GM19463 (cell line): Measurements from ENCODE around the gene EDN3.

Experiments used
- ATAC-seq: cut with Tn5 transposase; IDR thresholded peaks from one replicate; pipeline ENCODE4 v1.9.1; 2021; ENCODE audit warnings: mild to moderate bottlenecking, moderate library complexity; ENCODE audit not compliant: unreplicated experiment

Gene EDN3, protein sequence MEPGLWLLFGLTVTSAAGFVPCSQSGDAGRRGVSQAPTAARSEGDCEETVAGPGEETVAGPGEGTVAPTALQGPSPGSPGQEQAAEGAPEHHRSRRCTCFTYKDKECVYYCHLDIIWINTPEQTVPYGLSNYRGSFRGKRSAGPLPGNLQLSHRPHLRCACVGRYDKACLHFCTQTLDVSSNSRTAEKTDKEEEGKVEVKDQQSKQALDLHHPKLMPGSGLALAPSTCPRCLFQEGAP

DNA sequence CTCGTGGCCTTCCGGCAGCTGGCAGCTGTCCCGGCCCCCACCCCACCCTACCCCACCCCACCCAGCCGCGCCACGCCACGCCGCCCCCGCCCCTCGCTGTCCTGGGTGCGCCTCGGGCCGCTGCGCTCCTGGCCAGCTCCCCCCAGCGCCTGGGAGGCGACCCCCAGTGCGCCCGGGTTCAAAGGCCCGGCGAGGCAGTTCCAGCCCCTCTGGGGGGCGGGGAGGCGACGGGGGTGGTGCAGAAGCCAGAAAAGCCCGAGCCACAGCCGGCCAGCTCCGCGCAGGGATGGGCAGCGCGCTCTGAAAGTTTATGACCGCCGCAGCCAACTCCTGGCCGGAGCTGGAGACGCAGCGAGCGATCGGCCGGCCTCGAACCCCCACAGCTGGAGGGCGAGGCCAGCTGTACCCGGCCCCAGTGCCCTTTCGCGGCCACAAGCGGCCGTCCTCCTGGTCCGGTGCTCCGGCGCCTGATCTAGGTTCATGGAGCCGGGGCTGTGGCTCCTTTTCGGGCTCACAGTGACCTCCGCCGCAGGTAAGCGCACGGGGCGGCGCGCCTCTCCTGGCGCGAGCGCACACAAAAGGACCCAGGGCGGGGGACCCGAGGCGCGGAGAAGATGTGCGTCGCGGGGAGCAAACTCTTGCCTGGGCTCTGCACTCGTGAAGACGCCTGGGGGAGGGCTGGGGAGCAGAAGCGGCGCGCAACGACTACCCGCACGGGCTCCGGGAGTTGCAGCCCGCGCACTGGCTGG is at the start of gene EDN3:
TSS of gene EDN3 (plus strand) at position 279 of the 749 bp plus-strand sequence. CDS start at position 481, 202 bp downstream.
- no peak for ATAC-seq

DNA sequence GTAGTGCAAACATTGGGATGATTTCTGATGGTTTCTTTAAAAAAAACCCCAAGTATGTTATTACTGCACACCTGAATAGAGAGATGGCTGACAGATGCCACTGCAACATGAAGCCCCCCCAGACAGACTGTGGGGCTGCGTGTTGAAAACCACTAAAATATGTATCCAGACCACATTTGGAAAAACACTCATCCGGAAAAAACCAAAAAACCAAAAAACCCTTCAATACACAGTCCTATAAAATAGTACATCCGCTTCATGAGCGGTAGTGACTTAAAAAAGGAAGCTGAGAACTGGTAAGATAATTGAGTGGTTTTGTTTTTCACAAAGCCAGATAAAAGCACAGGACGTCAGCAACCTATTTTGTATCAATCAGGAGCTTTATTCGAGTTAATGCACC is 47.1 kb upstream of the EDN3 start:
- ATAC-seq, result no peak

DNA sequence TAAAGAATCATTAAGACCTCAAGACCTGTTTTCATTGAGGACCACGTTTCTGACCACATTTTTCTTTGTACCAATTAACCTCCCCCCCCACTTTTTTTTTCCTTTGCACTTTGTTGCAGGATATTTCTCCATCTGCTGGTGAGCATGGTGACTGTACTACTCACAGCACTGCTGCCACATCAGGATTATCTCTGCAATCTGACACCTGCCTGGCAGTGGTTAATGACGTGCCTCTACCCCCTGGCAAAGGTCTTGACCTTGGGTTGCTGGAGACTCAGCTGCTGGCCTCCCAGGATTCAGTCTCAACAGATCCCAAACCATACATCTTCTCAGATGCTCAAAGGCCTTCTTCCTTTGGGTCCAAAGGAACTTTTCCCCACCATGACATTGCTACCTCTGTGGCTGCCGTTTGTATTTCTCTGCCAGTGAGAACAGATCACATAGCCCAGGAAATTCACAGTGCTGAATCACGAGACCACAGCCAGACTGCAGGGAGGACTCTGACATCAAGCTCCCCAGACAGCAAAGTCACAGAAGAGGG is 46.6 kb upstream of the EDN3 start:
- ATAC-seq, result no peak

DNA sequence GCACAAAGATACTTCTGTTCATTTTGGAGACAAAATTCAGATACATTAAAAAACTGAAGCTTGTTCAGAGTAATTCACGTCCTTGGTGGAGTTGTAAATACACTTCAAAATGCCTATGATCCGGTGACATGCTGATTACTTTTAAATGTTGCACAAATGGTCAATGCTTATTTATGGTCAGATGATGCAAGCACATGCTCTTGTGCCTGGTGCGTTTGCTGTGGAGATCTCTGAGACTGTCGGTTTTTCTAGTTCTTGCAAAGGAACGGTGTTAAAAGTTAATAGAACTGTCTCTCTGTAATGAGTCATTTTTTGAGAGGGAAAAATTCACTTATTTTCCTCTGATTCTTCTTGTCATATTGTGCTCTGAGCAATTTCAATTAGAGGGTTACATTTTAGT is 45.2 kb upstream of the EDN3 start:
- ATAC-seq, result no peak

DNA sequence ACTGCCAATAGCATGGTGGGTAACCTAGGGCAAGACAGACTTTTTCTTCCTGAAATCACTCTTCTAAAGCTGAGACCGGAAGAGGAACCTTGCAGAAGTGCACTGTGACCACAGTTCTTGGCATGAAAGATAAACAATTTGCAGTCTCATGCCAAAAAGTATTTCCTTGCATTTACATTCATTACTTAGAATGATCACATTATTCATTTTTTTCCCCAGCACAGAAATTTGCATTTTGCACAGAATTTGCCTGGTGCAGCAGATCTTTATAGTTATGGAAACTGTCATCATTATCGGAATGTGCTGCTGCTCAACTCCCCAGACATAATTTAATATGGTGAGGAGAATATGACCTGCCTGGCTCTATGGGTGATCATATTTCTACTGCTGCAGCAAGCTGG is 42.2 kb upstream of the EDN3 start:
- no peak for ATAC-seq

DNA sequence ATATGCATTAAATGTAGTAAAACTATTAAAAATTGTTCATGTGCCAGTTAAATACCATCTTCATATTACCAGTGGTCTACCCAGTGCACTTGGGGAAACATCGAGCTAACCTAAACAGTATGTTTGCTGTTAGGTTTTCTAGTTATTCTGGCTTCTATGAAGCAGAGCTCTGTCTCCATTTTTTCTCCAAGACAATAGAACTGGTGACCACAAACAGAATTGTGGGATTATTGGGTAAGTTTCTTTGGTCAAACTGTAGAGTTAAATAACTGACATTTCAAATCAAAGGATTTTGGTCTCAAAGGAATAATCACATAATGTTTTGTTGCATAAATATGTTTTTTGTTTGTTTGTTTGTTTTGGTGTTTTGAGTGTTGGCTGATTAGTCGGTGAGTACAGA is 40.5 kb upstream of the EDN3 start:
- ATAC-seq, result no peak

DNA sequence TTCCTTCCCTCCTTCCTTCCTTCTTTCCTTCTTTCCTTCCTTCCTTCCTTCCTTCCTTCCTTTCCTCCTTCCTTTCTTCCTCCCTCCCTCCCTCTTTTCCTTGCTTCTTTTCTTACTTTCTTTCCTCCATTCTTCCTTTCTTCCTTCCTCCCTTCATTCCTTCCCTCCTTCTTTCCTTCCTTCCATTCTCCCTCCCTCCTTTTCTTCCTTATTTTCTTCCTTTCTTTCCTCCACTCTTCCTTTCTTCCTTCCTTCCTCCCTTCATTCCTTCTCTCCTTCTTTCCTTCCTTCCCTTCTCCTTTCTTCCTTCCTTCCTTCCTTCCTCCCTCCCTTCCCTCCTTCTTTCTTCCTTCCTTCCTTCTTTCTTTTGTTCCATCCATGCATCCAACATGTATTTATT is 35.1 kb upstream of the EDN3 start:
- no peak for ATAC-seq

DNA sequence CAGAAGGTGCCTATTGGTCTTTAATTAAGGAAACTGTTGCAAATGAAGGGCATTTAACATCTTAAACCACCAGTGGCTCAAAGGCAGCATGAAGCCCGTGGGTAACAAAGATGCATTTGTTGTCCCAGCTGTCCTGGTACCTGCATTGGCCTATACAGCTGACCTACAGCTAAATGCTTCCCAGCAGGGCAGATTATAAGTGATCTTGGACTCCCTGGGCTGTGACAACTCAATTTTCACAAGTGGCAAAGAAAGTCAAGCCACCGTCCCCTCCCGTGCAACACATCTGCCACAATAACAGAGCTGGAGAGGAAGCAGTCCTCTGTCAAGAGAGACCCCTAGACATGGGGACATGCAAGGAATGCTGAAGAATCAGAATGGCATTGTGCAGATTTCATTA is 31.5 kb upstream of the EDN3 start:
- no peak for ATAC-seq

DNA sequence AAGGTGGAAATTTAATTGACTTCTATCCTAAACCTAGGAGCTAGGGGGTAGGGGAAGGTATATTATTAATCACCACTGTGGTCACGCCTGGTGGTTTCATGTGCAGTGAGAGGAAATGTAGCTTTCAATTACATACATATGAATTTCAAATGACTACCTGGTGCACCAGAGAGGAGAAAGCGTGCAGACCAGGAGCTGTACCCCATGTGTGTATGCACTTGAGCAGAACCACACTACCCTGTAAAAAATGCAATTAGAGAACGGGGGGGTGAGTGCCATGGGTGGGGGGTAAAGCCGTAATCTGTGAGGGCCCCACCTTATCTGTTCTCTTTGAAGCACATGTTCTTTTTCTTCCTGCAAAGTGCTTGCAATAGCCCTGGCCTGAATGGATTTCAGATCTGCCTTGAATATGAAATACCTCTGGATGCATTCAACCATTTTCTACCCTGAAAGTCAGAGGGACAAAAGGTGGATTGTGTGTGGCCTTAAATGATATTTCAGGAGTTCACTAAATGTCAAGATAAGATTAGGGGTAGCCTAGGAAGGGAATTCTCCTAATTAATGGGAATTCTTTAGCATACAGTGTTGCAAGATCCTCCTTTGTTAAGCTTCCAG is 30.9 kb upstream of the EDN3 start:
- ATAC-seq, result no peak

DNA sequence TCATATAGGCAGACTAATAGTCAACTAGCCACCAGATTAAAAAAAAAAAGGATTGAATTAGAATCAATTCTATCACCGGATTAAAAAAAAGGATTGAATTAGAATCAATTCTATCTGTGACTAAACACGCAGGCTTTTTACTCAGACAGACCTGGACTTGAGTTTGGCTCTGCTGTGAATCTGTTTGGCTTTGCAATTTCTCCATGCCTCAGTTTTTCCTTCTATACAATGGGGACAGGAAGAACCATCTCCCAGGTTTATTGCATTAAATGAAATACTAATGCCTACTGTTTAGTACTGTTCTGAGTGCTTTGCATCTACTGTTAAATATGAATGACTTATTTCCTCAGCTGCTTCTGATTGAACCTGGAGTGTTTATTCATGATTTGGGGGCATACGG is 30.0 kb upstream of the EDN3 start:
- no peak for ATAC-seq

DNA sequence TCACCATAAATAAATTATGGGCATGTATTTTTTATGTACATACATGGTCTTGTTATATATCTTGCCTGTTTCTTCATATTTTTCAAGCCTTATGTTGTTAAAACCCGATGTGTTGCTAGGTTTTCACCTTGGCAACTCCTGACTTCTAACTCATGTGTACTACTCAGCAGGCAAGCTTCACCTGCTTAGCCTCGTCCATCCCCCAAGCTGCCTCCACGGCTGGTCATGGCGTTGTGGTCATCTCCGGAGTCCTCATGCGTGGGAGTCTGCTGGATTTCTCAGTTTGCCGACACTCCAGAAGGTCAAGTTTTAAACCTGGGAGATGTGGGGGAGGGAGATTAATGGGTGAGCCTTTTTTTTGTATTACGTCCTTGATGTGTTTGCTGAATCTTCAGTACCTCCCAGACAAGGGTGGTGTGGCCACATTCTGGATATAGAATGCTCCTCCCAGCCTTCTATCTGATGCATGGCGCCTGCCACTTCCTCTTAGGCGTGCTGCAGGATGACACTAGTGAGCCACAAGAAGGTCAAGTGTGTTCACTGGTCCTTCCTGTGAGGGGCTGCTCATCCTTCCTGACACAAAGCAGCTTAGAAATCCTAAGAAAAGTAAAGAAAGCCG is 26.6 kb upstream of the EDN3 start:
- no peak for ATAC-seq

DNA sequence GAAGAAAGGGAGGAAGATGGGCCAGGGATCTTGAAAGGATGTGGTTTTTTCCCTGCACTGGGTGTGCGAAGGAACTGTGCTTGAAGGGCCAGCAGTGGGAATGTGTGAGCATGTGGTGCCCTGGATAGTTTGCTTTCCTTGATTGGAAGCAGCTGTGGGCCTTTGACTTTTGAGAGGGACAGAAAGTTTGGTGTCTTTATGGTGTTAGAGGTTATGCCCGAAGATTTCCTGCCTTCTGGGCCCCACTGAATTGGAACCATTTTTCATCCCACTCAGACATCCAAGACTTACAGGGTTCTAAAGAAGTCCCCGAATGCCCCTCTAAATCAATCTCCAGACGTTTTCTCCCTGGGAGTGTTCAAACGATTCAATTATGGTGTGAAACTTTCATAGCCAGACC is 23.5 kb upstream of the EDN3 start:
- no peak for ATAC-seq

DNA sequence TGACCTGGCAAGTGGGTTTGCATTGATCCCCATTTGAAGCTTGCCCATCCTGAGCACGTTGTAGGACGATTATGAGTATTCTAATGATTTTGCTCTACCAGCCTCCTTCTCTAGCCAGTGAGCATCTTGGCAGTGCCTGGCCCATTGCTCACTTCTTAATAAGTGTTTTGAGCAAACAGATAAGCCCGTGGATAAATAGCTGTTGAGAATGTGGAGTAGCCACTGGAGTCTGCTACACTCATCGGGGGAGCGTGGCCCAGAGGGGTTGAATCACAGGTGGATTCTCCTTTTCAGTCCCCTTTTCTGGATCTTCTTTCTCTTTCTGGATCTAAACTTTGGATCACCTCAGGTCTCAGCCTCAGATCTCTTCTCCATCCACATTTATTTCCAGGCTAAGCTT is 15.9 kb upstream of the EDN3 start:
- ATAC-seq, result no peak

DNA sequence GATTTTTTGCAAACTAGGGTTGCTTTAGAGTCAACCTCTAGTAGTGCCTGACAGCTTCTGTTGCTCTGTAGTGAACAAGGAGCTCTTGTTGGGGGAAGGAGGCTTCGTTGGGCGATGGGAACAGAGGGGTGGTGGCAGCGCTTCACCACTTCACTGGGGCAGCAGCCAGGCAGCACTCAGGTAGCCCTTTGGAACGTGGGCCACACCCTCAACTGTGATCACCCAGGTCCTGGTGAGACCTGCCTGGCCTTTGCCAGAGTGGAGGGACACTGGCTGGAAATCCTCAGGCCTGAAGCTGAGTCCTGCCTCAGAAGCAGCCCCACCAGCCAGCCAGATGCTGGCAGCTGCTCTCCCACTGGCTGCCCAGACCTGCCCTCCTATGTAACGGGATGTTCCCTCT is 10.4 kb upstream of the EDN3 start:
- ATAC-seq, result no peak

DNA sequence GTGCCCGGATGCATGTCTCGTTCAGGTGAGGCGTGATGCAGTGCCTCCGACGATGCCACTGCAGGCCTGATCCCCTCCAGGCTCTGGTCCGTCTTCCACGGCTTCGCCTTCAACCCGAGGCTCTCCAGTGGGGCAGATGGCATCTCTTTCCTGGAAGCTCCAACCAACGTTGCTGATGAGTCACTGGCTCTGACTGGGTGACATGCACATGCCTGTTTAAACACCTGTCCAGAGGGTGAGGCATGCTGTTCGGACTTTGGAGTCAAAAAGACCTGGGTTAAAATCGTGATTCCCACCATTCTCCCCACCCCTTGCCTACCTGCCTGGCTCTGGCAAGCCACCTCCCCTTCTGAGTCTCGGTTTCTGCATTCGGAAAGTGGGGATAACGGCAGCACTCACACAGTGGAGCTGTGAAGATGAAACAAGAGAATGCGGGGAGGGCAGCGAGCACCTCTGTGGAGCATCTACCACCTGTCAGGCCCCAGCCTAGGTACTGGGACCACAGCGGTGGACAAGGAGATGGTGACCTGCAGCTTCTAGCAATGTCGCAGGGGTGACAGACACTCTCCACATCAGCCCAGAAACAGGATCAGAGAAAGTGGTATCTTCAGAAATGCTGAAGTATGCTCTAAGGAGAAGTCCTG is 8.5 kb upstream of the EDN3 start:
- ATAC-seq, result no peak

DNA sequence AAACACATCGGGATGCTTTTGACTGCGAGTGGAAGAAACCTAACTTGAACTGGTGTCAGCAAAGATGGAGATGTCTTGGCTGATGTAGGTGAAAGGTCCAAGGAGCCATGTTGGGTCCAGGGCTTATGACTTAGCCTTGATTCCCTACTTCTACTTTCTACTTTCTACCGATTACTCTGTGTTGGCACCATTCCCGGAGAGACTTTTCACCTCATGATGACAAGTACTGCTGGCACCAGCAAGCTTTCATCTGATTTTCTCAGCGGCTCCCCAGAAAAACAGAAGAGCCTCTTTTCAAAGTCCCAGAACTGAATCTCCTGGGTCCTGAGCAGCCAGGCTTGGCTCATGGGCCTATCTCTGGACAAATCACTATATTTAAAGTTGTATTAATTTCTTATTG is 4.9 kb upstream of the EDN3 start:
- ATAC-seq, result no peak

DNA sequence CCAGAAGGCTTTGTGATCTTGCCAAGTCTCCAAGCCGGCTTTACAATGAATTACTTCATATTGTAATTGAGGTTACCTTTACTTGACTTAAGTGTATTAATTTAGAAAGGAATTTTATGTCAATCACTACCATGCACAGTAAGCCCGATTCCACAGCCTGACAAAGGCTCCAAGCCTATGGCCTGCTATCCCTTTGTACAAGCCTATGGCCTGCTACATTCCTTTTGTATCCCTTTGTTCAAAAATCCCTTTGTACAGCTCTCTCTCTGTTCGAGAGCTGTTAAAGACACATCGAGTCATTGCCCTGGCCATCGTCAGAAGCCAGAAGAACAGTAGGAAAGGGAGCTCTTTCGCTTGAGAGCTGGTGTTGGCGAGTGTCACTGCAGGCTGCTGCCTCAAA is 2.7 kb upstream of the EDN3 start:
- no peak for ATAC-seq

DNA sequence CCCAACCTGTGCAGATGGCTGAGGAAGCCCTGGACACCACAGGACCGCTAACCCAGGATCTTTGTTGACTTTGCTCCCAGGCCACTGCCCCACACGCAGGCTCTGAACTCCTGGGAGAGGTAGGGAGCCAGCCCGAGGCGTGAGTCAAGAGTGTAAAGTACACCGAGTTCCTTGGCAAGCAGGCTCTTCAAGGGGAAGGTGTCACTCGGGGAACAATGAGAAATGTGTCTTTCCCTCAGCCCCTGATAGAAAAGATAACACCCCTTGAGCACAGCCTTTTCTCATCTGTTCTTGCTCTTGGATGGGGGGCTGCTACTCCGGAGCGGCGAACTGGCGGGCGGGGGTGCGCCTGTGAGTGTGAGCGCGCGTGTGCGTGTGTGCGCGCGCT is 472 bp upstream of the EDN3 start:
- no peak for ATAC-seq

DNA sequence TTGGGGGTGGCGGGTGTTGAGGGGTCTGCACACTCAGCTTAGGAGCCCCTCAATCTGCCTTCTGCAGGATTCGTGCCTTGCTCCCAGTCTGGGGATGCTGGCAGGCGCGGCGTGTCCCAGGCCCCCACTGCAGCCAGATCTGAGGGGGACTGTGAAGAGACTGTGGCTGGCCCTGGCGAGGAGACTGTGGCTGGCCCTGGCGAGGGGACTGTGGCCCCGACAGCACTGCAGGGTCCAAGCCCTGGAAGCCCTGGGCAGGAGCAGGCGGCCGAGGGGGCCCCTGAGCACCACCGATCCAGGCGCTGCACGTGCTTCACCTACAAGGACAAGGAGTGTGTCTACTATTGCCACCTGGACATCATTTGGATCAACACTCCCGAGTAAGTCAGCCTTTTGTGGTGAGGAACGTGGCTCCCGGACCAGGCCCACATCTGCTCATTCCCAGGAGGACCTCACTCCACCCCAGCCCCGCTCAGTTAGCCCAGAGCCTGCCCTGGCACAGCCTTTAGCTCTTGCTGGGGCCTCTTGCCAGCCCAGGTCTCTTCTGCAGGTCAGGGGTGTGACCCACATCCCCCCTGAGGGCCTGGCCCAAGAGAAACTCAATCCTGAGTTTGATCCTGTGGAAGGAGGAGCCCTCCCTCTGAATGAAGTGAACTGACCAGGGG is 1.1 kb downstream of the EDN3 start:
- ATAC-seq, result no peak

DNA sequence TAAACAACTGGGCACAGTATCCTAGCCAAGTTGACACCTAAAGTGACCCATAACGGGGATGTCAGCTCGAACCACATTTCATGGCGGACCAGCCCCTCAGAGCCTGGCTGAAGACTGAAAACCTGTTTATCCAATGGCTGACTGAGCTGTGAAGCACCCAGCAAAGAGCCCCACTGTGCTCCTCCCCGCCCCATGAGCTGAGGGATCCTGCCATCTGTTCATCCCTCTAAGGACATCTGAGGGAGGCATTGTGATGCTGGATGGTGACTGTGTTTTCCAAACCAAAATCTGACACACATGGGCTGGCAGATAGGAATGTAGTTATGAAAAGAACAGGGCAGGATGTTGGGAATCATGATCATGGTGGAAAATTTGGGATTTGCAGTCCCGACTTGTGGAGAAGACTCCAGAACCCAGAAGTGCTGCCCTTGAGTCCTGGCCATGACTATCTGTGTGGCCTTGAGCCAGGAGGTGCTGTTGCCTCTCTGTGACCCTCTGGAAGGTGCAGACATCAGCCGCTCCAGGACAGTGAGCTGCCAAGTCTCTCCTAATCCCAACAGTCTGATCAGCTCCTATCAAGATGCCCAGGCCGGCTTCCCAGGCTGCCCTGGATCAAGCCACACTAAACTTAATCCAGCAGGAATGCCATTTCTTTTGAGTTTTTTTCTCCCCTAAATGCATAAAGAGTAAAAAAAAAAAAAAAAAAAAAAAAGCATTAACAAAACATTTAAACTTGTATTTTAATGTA is 5.7 kb downstream of the EDN3 start:
- no peak for ATAC-seq
